Stimulated activated naive CD4-positive, alpha-beta T cell (primary cell): ENCODE measurements around the gene SNED1.
A peak's percentile ranks its signal among the peaks of the same experiment; 100 is the strongest.

ENCODE experiments used
- DNase-seq, 6 experiments: peaks; one replicate each; lab custom pipeline; 2025; lab: John Stamatoyannopoulos, UW

SNED1 gene

DNA sequence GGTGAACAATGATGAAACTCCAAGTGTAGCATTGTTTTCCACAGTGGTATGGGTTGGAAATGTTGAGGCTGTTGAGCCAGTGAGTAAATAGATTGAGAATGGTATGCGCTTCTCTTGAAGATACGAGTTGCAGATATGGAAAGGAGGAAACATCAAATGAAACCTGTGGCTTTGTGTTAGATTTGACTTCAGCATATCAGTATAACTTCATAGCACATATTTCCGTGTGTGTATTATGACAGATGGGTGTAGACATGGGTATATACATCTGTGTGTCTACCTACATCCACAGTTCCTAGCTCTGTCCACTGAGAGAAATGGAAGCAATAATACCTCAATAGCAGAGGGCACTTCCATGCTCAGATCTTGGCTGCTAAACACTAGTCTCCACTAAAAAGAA is 8.0 kb downstream of the SNED1 start:
- no peak for DNase-seq

DNA sequence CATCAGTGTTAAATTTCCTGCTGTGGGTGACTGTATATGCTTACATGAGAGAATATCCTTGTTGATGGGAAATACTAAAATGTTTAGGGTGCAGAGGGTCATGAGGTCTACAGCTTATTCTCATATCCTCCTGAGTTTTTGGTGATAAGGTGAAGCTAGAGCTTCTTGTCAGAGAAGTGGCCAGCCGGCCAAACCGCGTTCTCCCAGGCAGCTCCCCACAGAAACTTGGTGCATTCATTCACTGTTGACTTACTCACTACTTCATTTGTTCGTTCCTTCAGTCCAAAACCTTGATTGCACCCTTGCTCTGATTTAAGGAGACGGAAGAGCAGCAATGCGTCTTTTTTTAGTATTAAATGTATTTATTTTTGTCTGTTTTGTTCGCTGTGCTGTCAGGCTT is 8.7 kb downstream of the SNED1 start:
- no peak for DNase-seq

DNA sequence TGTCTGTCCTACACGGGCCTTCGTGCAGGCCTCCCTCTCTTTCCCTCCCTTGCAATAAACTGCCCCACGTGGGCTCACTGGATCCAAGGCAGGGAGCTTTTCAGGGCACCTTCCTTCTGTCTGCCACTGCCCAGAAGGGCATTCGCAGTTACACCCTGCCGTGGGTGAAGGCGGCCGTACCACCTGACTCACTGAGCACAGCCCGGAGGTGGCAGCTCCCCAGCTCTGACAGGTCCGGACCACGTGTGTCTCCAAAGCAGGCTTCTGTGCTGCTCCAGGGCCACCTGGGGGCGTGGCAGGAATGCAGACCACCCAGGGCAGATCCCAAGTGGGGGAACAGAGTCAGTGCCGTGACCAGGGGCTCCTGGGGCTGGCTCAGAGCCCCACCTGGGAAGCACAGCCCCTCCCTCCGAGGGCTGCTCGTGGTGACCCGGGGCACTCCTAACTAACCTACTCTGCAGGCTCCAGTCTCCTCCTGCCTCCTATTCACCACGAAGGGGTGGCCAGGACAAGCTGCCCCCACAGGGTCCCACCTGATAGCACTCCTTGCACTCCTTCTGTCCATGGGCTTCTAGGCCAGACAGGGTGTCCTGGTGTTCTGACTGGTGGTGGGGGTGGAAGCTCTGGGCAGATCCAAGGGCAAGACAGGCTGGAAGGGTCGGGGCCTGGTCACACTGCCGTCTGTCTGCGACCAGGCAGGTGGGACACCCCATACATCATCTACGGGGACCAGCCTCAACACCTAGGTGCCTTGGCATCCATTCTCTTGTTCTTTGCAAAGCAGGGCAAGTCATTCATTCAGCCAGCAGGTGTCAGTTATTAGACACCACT is 9.7 kb downstream of the SNED1 start:
- no peak for DNase-seq

DNA sequence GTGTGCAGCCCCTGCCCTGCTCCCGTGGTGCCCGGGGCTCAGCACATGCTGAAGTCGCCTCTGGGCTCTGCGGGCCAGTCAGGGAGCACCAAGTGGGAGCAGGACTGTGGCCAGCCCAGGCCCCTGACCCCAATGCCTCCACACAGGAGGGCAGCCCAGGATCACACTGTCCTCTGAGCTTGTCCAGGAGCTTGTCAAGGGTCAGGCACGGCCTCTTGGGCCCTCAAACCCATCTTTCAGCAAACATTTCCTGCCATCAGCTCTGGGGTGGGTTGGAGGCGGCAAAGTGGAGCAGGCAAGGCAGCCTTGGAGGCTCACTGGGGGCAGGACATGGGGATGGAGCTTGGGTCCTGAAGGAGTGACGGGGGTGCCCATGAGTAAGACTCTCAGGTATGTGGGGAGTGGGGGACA is 10.3 kb downstream of the SNED1 start:
- DNase-seq, result no peak

DNA sequence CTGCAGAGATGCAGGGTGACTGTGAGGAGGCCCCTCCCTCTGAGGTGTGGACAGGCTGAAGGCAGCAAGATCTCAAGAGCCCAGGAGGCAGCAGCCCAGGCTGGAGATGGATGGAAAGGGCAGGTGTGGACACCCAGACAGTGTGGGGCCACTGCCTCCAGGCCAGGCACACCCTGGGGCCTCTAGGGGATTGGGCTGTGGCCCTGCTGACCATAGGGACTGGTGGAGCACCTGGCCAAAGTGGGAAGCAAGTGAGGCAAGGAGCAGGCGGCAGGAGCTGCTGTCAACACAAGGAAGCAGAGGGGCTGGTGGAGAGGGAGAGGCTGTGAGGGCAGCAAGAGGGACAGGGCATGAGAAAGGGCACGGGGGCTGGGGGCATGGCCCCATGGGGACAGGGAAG is 10.8 kb downstream of the SNED1 start:
- DNase-seq, result no peak

DNA sequence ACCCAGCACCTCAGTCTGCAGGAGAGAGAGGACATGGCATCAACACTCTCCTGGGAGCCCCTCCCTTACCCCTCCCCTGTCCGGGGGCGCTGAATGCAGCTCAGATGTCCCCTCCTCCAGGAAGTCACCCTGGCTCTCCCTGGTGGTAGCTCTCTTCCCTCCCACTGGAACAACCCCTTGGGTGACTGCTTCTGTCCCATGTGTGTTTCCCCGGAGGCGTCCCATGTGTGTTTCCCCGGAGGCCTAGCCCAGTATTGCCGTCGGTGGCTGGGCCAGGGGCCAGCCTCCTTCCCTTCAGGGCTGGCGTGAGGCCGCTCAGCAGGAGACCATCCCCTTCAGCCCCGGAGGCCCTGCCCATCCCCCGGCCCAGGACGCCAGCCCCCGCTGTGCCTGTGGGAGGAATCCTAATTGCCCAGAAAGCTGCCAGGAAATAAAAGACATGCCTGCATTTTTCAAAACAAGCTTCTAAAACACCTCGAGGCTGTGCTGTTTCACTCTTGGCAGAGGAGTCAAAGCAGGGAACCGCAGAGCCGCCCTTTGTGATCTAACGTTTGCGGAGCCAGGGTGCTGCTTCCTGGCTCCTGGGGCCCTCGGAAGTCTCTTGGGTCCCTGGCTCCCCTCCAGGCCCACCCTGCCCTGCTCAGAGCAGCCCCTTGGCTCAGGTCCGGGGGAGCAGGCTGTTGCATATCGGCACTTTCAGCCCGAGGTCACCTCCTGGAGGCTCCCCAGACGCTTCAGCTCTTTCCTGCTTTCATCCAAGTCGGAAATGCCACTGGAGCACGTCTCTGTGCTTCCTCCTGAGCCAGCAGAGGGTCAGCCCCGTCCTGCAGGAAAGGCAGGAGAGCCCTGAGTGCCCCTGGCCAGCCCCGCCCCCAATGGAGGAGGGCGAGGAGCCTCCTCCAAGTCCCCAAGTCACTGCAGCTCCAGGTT is 11.4 kb downstream of the SNED1 start:
- peak; percentile 14 to 72 (median 45) for DNase-seq

DNA sequence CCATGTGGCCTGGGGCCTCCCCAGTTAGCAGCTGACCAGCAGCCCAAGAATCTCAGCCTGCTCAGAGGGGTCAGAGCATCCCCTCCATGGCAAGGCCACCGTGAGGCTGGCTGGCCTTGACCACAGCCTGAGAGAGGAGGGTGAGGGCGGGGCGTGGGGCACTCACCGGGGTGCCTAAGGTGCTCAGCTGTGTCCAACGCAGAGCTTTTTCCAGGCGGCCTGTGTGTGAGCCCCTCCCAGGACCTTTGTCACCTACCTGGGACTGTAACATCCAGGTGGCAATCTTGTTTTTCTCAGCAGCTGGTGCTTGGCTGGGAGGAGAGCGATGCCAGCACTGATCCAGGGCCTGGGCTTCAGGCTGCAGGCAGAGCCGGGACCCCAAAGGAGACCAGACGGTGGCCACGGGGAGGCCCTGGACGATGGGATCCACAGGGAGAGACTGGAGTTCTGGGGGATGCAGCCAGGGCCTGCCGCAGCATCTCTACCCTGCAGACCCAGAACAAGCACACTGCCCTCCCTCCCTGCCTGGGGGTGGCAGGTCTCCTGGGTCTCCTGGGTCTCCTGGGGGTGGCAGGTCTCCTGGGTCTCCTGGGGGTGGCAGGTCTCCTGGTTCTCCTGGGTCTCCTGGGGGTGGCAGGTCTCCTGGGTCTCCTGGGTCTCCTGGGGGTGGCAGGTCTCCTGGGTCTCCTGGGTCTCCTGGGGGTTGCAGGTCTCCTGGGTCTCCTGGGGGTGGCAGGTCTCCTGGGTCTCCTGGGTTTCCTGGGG is 12.3 kb downstream of the SNED1 start:
- no peak for DNase-seq

DNA sequence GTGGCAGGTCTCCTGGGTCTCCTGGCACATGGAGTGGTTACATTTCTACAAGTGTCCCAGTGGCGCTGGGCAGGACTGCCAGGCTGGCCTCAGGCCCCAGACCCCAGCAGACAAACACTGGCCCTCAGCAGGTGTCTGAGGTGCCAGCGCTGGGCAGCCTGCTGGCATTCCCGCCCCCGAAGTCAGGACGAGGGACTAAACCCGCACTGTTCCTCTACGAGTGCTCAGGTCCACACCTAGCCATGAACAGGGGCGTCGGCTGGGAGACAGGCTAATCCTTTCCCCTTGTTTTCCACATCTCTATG is 12.8 kb downstream of the SNED1 start:
- no peak for DNase-seq

DNA sequence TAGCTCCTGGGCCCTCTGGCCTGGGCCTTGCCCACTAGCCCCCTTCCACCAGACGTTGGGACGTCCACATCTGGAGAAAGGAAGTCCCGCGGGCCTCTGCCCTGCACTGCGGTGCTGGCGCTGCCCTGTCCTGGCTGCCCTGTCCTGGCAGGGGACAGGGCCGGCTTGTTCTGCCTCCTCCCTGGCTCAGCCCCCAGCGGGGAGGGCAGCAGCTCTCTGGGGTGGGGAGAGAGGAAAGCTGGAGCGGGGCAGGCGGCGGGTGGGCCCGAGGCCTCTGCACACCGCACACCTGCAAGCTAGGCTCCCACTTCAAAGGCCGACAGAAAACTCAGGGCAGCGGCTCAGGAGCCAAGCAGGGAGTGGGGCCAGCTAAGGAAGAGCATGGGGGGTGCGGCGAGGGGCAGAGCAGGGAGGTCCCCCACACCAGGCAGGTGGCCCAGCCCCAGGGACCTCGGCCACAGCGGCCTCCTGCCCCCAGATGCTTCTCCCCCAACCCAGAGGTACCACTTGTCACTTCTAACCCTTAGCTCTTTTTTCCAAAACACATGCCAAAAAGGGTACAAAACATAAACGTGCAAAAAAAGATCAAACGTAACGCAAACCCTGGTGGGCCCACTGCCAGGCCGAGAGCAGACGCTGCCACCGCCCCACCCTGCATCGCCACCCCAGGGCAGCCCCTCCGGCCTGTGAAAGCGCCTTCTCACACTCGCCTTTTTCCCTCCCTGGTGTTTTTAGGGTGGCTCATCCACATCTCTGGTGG is 13.5 kb downstream of the SNED1 start:
- peak in 3 of 6 experiments; percentile 15 to 39 (median 22) for DNase-seq

DNA sequence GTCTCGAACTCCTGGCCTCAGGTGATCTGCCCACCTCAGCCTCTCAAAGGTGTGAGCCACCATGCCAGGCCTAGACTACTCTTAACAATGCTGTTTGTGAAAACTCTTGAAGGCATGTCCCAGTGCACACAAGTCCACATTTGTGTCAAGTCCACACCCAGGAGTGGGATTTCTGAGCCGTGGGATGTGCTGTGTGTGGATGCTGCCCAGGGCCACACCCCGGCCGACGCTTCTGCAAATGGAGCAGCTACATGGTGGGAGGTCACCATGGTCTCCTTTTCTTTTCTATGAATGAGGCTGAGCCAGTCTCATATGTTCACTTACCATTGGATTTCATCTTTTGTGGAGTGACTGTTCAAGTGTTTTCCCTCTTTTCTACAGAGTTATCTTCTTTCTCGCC is 15.8 kb downstream of the SNED1 start:
- DNase-seq, result no peak

DNA sequence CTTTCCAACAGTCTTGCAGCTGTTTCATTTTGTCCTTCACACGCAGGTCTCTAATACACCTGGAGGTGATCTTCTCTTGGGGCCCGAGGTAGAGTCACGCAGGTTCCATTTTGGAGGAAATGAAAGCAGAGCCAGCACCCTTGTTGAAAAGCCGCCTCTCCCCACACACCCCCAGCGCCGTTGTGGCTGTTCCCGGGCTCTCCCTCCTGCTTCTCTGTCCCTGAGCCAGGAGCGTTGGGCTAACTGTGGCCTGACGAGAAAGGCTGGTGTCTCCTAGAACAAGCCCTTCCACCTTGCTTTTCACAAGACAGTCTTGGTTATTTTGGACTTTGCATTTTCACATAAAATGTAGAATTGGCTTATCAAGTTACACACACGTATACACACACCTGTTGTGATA is 16.3 kb downstream of the SNED1 start:
- DNase-seq, result no peak

DNA sequence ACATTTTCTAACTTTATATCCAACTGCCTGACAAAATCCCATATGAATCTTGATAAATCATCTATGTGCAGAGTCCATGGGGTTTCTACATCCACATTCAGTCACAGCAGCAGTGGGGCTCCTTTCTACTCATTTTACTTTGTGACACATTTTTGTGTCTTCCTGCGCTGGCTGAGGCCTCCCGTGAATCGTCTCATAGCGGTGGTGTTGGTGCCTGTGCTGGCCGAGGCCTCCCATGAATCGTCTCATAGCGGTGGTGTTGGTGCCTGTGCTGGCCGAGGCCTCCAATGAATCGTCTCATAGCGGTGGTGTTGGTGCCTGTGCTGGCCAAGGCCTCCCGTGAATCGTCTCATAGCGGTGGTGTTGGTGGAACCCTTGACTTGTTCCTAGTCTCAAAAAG is 17.0 kb downstream of the SNED1 start:
- no peak for DNase-seq

DNA sequence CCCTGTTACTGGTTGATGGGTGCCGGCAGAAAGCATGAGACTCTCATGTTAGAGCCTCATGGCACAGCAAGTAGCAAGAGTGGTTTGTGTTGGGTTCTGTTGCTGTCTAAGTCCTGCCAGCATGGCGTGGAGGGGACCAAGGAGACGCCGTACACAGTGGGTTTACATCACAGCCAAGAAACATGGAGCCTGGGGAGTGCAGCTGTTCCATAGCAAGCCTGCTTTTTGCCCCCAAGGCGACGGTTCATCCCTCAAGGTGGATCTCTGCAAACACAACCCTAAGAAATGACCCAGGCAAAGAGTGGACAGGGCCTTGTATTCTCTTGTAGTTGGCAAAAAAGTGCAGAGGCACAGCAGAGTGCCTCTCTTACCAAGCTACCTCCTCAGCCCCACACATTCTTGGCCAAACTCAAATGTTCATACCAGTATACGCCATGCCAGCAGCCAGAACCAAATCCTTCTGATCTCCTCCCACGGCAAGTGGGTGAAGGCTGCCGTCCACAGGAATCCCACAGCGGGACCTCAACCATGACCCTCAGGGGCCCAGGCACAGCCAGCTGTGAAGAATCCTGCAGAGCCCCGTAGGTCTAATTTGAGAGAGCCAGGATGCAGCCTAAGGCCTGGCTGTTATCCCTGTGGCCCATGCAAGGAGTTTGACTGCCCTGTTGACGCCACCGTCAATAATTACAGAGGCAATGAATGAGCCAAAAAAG is 19.0 kb downstream of the SNED1 start:
- DNase-seq, result no peak

DNA sequence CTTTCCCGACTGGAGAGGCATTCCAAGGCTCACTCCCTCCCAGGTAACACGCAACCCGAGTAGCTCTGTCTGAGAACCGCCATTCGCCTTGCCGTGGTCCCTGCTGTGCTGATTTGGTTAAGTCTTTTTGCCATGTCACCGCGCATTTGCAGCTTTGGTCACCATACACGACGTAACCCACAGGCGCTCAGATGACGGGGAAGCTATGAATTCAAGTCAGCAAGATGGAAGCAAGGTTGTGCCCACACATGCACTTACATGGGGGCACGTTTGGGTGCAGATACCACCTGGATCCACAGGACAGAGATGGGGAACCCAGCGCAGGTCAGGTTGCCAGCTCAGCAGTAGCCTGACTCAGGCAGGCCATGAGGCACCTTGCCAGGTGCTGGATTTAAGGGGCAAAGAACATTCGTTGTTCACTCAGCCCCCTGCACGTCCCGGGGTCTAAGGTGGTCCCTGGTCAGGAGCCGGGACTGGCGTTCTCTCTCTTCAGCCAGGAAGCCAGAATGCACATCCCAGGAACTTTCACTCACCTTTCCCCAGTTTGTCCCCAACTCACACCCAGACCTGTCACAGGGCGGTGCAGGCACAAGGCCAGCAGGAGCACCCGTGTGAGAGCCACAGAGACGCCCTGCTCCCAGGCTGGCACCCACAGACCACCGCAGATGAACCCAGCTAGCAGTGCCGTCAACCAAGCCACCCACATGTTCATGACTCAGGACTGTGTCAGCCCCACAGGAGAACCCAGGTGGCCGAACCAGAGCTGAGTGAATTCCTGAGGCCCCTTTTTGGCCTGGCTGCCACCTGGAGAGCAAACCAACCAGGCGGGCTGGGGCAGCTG is 19.9 kb downstream of the SNED1 start:
- no peak for DNase-seq

DNA sequence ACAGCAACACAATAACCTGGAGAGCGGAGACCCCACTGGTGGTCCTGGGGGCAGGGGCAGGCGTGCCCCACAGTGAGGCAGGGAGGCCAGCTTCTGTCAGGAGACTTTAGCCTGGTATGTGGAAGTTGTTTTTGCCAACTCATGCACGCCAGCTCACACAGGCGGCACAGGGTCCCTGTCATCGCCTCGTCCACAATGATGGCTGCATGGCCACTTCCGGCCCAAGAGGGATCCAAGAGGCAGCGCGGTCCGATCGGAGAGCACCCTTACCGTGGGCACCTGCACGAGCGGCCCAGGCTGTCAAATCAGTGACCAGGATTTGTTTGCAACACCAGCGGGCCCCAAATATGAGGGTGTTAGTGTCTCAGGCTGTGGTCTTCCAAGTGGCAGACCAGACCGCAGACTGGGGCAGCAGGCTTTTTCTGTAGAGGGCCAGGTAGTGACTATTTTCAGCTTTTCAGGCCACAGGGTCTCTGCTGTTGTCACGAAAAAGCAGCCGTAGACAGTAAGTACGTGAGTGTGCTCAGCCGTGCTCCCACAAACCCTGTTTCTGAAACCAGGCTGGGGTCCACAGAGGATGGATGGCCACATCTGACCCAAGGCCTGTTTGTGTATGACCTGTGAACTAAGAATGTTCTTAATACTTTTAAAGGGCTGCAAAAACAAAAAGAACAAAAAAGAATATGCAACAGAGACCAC is 21.2 kb downstream of the SNED1 start:
- no peak for DNase-seq

DNA sequence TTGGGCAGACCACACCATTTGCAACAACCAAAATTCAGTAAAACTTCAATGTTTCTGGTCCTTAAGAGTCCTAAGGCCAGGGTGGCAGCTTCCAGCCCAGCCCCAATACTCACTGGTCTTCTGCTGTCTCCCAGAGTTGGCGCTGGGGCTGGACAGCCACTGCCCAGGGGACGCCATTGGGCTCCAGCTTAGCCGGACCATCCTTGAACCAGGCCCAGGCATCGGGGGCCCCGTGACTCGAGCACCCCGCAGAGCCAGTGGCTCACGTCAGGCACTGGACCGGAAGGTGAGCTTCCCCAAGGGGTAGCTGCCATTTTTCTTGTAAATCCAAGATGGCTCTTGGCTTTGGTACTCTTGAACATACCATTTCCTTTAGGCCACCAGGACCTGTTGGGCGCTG is 21.8 kb downstream of the SNED1 start:
- DNase-seq, result no peak

DNA sequence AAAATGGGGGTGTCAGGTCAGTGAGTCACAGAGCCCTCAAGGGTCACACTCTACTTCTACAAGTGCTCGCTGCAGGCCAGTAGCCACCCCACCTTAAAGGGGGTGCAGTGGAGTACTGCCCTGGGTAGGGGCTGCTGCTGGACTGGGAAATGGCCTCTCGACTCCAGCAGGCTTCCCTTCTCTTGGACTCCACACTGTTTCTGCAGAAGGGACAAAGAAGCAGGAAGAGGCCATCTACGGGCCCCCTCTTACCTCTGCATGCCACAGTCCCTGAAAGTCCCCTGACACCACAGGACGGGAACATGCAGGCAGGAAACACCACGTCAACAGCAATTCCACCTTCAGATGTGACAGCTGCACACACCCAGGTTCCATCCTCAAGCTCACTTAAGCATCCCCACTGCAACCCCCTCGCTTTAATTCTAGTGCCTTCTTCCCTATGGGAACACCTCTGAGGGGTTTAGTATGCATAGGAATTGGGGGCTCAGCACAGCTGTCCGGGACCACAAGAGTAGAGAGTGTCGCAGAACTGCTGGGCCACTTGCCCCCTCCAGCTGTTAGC is 22.3 kb downstream of the SNED1 start:
- no peak for DNase-seq

DNA sequence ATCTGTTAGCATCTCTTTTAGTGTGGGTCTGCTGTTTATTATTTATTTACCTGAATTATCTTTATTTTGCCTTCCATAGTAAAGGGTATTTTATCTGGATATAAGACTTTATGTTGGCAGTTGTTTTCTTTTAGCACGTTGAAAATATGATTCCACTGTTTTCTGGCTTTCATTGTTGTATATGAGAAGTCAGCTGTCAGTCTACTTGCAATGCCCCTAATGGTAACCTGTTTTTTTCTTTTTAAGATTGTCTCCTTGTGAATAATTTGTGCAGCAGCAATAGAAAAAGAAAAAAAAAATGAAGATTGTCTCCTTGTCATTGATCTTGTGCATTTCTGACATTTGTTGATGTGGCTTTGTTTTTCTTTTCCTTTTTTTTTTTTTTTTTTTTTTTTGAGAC is 27.2 kb downstream of the SNED1 start:
- DNase-seq, result no peak

DNA sequence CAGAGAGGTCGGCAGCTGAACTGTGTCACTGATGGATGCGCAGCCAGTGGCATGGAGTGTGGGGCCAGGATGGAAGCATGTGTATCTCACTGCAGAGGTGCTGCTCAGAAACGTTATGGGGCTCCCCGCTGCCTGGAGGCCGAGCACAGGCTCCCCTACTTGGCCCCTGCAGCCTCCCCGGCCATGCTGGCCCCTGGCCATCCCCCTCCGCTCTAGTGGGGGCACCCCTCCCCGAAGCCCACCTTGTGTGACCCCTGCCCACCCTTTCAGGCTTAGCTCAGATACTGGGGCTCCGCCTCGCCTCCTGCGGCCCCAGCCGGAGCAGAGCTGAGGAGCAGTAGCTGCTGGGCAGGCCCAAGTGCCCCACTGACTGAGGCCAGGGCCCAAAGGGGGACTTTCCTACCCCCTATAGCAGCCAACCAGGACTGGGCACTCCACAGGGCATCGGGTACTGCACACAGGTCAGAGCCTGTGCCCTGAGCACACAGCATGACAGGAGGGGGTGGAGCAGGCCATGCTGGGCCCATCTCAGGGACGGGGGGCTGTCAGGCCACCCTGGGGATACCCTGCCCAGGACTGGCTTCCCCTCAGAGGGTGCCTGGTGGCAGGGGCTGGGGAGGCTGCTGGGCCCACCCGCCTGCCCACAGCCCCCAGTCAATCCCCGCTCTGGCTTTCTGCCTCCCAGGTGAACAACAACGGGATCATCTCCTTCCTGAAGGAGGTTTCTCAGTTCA is 31.3 kb downstream of the SNED1 start:
- DNase-seq, result no peak
